ENCODE data around the gene MGARP.
"Not testable (repeated sequence)": the region's sequence is repeated elsewhere in the genome, so short reads cannot be mapped to it uniquely, and the experiment has no call there.

MGARP gene

GRCh38 chr4:139295942-139296299, 15.9 kb upstream of the MGARP start:
- no peak for DNase-seq (ENCODE audit: low spot score)

DNA sequence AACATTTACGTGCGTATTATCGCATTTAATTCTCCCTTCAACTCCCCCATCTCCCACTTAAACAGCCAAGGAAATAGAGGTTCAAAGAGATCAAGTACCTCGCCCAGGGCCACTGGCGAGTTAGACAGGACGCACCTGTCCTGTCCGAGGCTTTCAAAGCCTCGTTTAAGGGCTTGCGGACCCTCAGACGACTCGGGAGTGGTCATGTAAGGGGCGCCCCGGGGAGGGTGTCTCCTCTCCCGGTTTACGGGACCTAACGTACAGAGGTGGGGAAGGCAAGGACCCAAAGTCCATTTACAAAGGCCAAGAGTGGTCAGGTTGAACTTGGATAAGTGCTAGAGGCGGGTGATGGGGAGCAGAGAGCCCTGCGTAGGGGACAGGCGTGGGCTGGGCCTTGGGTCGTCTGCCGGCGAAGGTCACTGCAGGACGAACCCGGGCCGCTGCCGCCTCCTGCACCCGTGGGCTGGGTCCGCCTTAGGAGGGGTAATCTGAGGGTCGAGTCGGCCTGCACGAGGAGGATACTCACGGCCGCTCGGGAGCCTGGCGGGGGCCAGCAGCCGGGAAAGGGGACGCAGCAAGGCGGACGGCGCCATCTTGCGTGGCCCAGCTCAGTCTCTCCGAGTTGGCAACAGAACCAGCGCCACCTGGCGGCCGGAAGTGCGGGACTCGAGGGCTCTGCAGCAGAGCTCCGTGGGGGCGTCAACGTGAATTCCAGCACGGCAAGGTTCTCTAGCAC, 15.3 kb upstream of the MGARP start:
- DNase-seq (ENCODE audit: low spot score): peak; percentile 85

- DNase-seq (ENCODE audit: low spot score): no peak
Observed at GRCh38 chr4:139286186-139286698, 6.2 kb upstream of the MGARP start.

GRCh38 chr4:139282721-139283075, 2.7 kb upstream of the MGARP start:
- no peak for DNase-seq (ENCODE audit: low spot score)

DNA sequence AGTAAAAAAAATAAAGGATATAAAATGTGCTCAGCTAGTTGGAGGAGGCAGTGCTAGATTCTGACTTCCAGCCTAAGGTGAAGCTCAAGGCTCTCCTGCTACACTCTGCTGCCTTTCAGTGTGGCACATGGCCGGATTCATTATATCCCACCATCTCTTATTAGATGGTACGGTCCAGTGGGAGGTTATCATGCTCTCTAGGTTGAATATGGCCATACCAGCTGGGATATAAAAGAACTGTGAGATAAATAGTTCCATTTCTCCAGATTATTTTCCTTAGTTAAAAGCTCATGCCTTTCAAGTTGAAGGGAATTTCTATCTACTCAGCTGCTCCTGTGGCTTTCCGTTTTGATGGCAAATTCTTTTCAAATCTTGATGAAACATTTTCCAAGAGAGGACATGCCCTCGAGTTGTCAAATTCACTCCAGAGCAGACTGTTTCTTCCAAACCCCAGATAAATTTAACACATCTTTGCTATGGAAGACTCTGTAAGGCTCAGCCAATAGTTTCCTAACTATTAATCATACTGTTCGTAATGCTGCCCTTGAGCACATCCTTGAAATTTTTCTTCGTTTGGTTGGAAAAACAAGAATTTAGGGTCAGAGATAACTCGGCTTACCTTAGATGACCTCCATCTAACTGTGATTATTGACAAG, 2.2 kb upstream of the MGARP start:
- DNase-seq (ENCODE audit: low spot score): no peak

DNA sequence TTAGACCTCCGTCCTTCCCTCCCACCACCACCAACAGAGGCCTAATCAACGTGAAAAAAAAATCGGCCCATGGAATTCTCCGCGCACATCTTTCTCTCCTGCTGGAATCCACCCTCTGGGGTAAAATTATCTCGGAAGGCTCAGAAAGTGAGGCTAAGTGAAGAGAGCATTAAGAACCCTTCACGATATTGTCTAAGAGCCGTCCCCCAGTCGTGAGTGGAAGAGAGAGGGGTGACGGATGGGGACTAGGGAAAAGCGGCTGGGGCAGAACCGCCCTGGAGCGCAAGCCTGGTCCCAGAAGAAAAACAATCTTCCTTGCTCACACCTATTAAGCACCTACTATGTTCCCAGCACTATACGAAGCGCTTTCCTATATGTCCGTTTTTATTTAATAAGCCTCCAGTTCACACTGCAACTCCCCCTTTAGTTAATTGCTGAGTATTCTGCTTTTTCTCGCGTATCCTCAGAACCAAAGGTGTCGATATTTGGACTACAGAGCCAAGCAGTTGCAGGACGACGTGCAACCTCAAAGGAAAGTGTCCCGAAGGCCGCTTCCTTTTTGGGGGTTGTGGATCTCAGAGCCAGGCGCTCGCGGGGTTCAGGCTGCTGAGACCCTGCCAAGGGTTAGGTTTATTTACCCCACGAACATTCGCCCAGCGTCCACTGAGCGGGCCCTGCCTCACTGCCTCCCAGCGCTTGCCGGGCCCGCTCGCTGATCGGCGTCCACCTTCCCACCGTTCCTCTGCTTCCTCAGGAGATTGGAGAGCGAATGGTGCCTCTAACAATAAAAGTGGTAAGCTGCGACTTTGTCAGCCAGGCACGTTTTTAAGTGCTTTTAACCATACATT, 889 bp downstream of the MGARP start:
- DNase-seq (ENCODE audit: low spot score): no peak

DNA sequence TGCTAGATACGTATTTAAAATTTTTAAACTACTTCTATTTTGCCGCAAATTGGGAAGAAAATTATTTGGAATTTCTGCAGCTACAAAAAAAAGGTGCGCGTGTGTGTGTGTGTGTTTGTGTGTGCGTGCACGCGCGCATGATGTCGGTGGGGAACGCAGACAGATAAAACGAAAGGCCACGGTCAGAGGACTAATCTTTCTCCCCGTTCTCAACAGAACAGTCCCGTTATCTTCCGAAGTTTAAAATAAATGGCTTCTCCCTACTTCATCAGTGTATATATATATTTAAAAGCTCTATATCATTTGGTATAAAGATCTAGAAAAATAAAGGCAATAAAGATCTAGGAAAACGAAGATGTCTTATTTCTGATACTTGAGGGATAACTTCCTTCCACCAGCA, 1.5 kb downstream of the MGARP start:
- DNase-seq (ENCODE audit: low spot score): no peak

DNA sequence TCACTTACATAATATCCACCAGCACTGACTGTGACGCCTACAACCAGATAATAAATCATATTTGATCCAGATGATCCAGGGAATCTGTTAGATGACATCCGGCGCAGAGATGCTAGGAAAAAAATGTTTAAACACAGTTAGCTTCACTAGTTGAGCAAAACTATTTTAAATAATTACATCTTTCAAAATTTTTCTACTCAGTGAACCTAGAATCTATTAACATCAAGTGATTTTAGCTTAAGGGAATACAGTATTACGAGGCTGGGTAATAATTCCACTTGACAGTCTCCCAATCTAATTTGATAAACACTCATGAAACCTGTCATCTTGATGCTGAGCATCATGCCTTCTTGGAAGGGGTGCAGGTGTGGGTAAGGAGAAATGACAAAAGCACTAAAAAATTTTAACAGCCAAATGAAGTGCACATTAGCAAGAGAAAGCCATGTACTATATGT, 4.7 kb downstream of the MGARP start:
- DNase-seq (ENCODE audit: low spot score): peak; percentile 90

GRCh38 chr4:139274790-139275189, 5.2 kb downstream of the MGARP start:
- no peak for DNase-seq (ENCODE audit: low spot score)

GRCh38 chr4:139273835-139274234, 6.2 kb downstream of the MGARP start:
- DNase-seq (ENCODE audit: low spot score): no peak

GRCh38 chr4:139267301-139267700, 12.7 kb downstream of the MGARP start:
- no peak for DNase-seq (ENCODE audit: low spot score)

- DNase-seq (ENCODE audit: low spot score): peak; percentile 68
Observed at GRCh38 chr4:139266583-139267257, 13.3 kb downstream of the MGARP start.

DNA sequence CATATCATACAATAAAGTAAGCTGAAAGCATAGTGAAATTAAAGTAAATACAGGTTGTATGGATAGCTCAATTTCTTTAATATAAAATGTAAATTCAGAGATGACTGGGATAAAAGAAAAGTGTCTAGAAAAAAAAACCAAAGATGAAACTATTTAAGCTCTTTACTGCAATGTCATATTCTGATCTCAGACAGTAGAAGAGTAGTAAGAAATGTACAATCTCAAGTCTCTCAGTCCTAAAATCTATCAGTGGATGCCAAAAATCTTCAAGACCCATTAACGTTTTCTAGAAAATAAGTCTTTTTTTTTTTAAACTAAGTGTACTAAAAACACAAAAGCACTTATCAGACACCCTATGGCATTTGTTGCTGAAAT, 13.8 kb downstream of the MGARP start:
- no peak for DNase-seq (ENCODE audit: low spot score)

DNA sequence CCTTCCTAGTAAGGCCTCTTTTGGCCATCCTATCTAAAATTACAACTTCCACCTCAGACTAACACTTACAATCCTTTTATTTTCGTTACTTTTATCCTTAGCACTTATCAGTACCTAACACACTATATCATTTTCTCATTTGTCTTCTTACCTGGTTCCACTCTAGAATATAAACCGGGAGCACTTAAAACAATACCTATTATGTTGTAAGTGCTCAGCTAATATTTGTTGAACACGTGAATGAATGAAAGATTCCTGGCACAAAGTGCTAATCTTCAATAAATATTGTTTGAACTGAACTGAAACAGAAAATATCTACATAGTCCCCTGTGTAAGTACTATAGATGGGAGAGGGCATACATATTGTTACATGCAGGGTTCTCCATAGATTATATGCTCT, 14.4 kb downstream of the MGARP start:
- no peak for DNase-seq (ENCODE audit: low spot score)

DNA sequence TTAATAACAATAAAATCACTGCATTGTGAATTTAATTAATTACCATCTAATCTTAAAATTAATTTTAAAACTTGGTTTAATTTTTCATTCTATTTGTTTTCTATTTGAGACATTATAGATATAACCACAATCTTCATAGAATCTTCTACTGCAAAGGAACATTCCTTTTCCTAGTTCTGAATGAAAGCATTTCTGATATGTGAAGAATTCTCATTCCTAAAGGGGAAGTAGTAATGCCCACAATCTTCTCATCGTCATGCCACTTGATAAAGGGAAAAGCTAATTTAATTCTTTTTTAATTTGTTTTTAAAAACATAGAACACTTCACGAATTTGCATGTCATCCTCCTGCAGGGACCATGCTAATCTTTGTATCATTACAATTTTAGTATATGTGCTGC, 23.7 kb downstream of the MGARP start:
- DNase-seq (ENCODE audit: low spot score): no peak

DNA sequence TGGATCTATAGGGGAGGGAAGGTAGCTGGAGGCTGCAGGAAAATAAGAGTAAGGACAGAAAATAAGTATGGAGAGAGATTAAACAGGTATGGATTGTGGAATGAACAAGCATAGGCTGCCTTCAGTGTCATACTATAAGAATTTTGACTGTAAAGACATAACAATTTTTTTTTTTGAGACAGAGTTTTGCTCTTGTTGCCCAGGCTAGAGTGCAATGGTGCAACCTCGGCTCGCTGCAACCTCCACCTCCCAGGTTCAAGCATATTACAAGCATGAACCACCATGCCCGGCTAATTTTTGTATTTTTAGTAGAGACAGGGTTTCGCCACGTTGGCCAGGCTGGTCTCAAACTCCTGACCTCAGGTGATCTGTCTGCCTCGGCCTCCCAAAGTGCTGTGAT, 24.4 kb downstream of the MGARP start:
- DNase-seq (ENCODE audit: low spot score): not testable (repeated sequence)

GRCh38 chr4:139253713-139254112, 26.3 kb downstream of the MGARP start:
- no peak for DNase-seq (ENCODE audit: low spot score)

GRCh38 chr4:139253046-139253445, 27.0 kb downstream of the MGARP start:
- DNase-seq (ENCODE audit: low spot score): no peak

GRCh38 chr4:139247700-139248238, 32.3 kb downstream of the MGARP start:
- peak; percentile 43 for DNase-seq (ENCODE audit: low spot score)

DNA sequence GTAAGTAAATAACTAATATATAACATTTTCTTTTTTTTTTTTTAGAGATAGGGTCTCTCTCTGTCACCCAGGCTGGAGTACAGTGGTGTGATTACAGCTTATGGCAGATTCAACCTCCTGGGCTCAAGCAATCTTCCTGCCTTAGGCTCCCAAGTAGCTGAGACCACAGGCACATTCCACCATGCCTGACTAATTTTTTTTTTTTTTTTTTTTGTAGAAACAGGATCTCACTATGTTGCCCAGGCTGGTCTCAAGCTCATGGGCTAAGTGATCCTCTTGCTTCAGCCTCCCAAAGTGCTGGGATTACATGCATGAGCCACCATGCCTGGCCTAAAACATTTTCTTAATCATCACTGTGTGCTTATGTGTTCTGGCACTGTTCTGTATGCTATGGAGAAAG, 32.8 kb downstream of the MGARP start:
- DNase-seq (ENCODE audit: low spot score): no peak

- DNase-seq (ENCODE audit: low spot score): no peak
Observed at GRCh38 chr4:139246166-139246565, 33.9 kb downstream of the MGARP start.

- no peak for DNase-seq (ENCODE audit: low spot score)
Observed at GRCh38 chr4:139245590-139245989, 34.4 kb downstream of the MGARP start.

Data from SK-N-DZ (cell line).